Esophagus squamous epithelium (tissue), 5 donors: ENCODE data around the gene CD22. TPM values are rescaled to one million over a fixed set of nuclear protein-coding genes. Genes with fewer than 3 reads are reported as not detected.

Experiments
- DNase-seq: peaks from one replicate; lab custom pipeline; 2025; lab: John Stamatoyannopoulos, UW
- H3K27ac ChIP-seq, 4 donors: fragments of 200-600 bp; sonication (generic); one replicate each; pipeline ENCODE4 v1.5.1; 2016 to 2019; ENCODE audit warnings: mild to moderate bottlenecking in 1 of 4
- H3K27me3 ChIP-seq, 4 donors: fragments of 200-600 bp; sonication (generic); 1 replicate in 3 of 4; 2 replicates in 1 of 4; pipeline versions ENCODE4 v1.5.1 to v1.6.0; 2017 to 2021; ENCODE audit warnings: antibody characterized with exemption in 1 of 4
- H3K36me3 ChIP-seq, 3 donors: fragments of 200-600 bp; sonication (generic); one replicate each; pipeline ENCODE4 v1.5.1; 2016 to 2019
- H3K4me1 ChIP-seq, 3 donors: fragments of 200-600 bp; sonication (generic); one replicate each; pipeline ENCODE4 v1.5.1; 2017 to 2019
- H3K4me3 ChIP-seq, 4 donors: fragments of 200-600 bp; sonication (generic); 1 replicate in 3 of 4; 2 replicates in 1 of 4; pipeline ENCODE4 v1.5.1; 2016 to 2019; ENCODE audit warnings: mild to moderate bottlenecking in 2 of 4, moderate library complexity in 1 of 4
- H3K9me3 ChIP-seq, 3 donors: fragments of 200-600 bp; sonication (generic); one replicate each; pipeline ENCODE4 v1.5.1; 2016 to 2019
- POLR2A ChIP-seq, 4 donors: fragments of 450-650 bp; IDR thresholded peaks; one replicate each; pipeline ENCODE4 v1.6.1; 2017; ENCODE audit warnings: antibody characterized with exemption in 4 of 4, mild to moderate bottlenecking in 4 of 4, moderate library complexity in 3 of 4
- WGBS, 2 donors: methylation state at CpG; one replicate each; pipeline ENCODE4 v1.1.5; 2018; 5-methylcytosine and 5-hydroxymethylcytosine counted together
- intact Hi-C: fragments of 100-400 bp; cut with DNase I; formaldehyde crosslinking; loops from one replicate; pipeline ENCODE4 v1.15.0; 2022
- total RNA-seq, 4 donors: library from RNA; depleted of rRNA; stranded (reverse); fragments of >200 nt; gene quantifications; one replicate each; pipeline ENCODE4 v1.1.0, GENCODE V29; 2016
- TF ChIP-seq, protein P1 (sequence below), 6 experiments: fragments of 450-650 bp in 4 of 6; fragments of 200-600 bp in 2 of 6; sonication (generic) in 2 of 6; IDR thresholded peaks; one replicate each; pipeline ENCODE4 v1.5.1; 2016 to 2019; ENCODE audit warnings: antibody characterized with exemption in 6 of 6, mild to moderate bottlenecking in 4 of 6, moderate library complexity in 4 of 6
- donor health status: DM: yes; HTN: yes; CAD: no.

CD22 gene
- total RNA-seq, 4 donors from 2014 or later: 0.11 to 6.1 (median 1.9) TPM

DNA sequence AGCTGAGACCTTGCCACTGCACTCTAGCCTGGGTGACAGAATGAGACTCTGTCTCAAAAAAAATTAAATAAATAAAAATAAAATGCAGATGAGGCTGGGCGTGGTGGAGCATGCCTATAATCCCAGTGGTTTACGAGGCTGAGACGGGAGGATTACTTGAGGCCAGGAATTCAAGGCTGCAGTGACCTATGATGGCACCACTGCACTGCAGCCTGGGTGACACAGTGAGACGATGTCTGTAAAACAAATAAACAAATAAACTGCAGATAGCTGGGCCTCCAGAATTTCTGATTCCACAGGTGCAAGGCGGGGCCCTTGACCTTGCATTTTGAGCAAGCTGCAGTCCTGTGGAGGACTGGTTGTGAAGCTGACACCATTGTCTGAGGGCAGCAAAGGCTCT is 40.1 kb upstream of the CD22 start:
- no peak for TF ChIP-seq POLR2A (IDR thresholded peaks at IDR 0.05)
- TF ChIP-seq, protein P1, sequence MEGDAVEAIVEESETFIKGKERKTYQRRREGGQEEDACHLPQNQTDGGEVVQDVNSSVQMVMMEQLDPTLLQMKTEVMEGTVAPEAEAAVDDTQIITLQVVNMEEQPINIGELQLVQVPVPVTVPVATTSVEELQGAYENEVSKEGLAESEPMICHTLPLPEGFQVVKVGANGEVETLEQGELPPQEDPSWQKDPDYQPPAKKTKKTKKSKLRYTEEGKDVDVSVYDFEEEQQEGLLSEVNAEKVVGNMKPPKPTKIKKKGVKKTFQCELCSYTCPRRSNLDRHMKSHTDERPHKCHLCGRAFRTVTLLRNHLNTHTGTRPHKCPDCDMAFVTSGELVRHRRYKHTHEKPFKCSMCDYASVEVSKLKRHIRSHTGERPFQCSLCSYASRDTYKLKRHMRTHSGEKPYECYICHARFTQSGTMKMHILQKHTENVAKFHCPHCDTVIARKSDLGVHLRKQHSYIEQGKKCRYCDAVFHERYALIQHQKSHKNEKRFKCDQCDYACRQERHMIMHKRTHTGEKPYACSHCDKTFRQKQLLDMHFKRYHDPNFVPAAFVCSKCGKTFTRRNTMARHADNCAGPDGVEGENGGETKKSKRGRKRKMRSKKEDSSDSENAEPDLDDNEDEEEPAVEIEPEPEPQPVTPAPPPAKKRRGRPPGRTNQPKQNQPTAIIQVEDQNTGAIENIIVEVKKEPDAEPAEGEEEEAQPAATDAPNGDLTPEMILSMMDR (IDR thresholded peaks at IDR 0.05): no peak
- intact Hi-C loops: no loop called here

GRCh38 chr19:35290381-35291127 is 38.4 kb upstream of the CD22 start:
- intact Hi-C loops: no loop called here
- Histone ChIP-seq H3K4me3 (no peak overlapping the region), H3K4me1 (peaks cover 0 to 6% (median 0%) of the 10 kb centered on the region in 3 donors), H3K27ac (no peak overlapping the region), H3K9me3 (no peaks in the 10 kb centered on the region), H3K27me3 (peaks cover 0 to 79% (median 2%) of the 10 kb centered on the region in 4 donors), H3K36me3 (no peaks in the 10 kb centered on the region)
- TF ChIP-seq, protein P1 (IDR thresholded peaks at IDR 0.05): no peak
- no peak for TF ChIP-seq POLR2A (IDR thresholded peaks at IDR 0.05)
- 73 to 78% methylated on average over 3 to 14 of the region's 20 CpGs for WGBS, 2 donors
- DNase-seq: no peak

More for the DNA sequence above, 40.1 kb upstream of the CD22 start:
- no peak for DNase-seq
- Histone ChIP-seq H3K4me1 (peaks cover 0 to 6% (median 0%) of the 10 kb centered on the region in 3 donors), H3K27ac (no peak overlapping the region), H3K27me3 (peaks cover 0 to 75% (median 2%) of the 10 kb centered on the region in 4 donors), H3K36me3 (no peaks in the 10 kb centered on the region), H3K9me3 (no peaks in the 10 kb centered on the region), H3K4me3 (no peak overlapping the region)
- 44 to 60% methylated on average over 5 of the region's 5 CpGs for WGBS, 2 donors

DNA sequence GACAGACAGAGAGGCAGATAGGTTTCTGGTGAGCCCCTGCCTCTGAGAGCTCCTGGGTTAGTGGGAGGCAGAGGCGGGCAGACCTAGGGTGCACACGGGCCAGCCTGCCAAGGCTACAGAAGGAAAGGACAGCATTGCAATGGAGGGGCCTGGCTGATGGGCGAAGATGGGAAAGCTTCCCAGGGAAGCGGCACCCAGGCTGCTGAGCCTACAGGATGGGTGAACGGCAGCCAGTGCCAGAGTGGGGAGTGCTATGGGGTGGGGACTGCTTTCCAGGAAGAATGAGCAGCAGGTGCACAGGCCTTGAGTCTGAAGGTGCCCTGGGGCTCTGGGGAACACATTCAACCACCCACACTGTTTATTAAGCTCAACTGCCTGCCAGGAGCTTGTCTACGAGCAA is 37.7 kb upstream of the CD22 start:
- H3K27me3 ChIP-seq: peaks cover 0 to 86% (median 2%) of the 10 kb centered on the region in 4 donors
- 44 to 50% methylated on average over 4 to 6 of the region's 6 CpGs for WGBS, 2 donors
- intact Hi-C loops: no loop called here

GRCh38 chr19:35291916-35292315 is 37.1 kb upstream of the CD22 start, which contains the start of gene MAG:
Gene MAG (plus strand): TSS chr19:35292161. CDS start chr19:35295409, 3,248 bp downstream.
- 67 to 75% methylated on average over 5 to 9 of the region's 12 CpGs for WGBS, 2 donors
- peaks cover 0 to 6% (median 0%) of the 10 kb centered on the region in 3 donors for H3K4me1 ChIP-seq
- no peak within 1 kb of the TSS for H3K27ac ChIP-seq
- no peak for DNase-seq
- no peak within 1 kb of the TSS for H3K4me3 ChIP-seq
- no peaks in the 10 kb centered on the region for H3K9me3 ChIP-seq
- H3K27me3 ChIP-seq: peaks cover 0 to 87% (median 2%) of the 10 kb centered on the region in 4 donors
- no peaks in the 10 kb centered on the region for H3K36me3 ChIP-seq
- TF ChIP-seq, protein P1 (IDR thresholded peaks at IDR 0.05): no peak
- TF ChIP-seq POLR2A (IDR thresholded peaks at IDR 0.05): no peak
- intact Hi-C loops: no loop called here

More for the DNA sequence above, 37.7 kb upstream of the CD22 start:
- Histone ChIP-seq H3K4me1 (peaks cover 0 to 6% (median 0%) of the 10 kb centered on the region in 3 donors), H3K36me3 (no peaks in the 10 kb centered on the region), H3K27ac (no peak overlapping the region), H3K9me3 (no peaks in the 10 kb centered on the region), H3K4me3 (no peak overlapping the region)
- DNase-seq: no peak
- TF ChIP-seq POLR2A (IDR thresholded peaks at IDR 0.05): no peak
- TF ChIP-seq, protein P1 (IDR thresholded peaks at IDR 0.05): no peak
